ENCODE measurements around the gene DOLK.

DNA sequence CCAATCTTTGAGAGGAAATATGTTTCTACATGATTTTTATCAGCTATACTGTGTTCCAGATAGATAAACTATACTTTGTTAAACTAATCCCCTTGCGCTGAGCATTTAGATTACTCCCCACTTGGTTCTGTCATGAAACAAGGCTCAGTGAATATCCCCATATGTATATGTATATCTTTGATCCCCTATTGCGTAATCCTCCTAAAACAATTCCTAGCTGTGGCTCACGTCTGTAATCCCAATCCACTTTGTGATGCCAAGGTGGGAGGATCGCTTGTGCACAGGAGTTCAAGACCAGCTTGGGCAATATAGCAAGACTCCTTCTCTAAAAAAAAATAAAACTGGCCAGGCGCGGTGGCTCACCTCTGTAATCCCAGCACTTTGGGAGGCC is 23.9 kb downstream of the DOLK start:
- TF ChIP-seq, protein P1, sequence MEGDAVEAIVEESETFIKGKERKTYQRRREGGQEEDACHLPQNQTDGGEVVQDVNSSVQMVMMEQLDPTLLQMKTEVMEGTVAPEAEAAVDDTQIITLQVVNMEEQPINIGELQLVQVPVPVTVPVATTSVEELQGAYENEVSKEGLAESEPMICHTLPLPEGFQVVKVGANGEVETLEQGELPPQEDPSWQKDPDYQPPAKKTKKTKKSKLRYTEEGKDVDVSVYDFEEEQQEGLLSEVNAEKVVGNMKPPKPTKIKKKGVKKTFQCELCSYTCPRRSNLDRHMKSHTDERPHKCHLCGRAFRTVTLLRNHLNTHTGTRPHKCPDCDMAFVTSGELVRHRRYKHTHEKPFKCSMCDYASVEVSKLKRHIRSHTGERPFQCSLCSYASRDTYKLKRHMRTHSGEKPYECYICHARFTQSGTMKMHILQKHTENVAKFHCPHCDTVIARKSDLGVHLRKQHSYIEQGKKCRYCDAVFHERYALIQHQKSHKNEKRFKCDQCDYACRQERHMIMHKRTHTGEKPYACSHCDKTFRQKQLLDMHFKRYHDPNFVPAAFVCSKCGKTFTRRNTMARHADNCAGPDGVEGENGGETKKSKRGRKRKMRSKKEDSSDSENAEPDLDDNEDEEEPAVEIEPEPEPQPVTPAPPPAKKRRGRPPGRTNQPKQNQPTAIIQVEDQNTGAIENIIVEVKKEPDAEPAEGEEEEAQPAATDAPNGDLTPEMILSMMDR (optimal IDR thresholded peaks at IDR 0.05 in 1 of 3, IDR thresholded peaks at IDR 0.05 in 1 of 3, conservative IDR thresholded peaks at IDR 0.05 in 1 of 3; ENCODE audit: extremely low read depth in 1 of 3, insufficient read depth in 2 of 3, low read length in 3 of 3): no peak
- no peak for TF ChIP-seq EZH2 (IDR thresholded peaks at IDR 0.05; ENCODE audit: low read length)

Measured in keratinocyte (primary cell).